ENCODE results near the gene CPXM1.

DNA sequence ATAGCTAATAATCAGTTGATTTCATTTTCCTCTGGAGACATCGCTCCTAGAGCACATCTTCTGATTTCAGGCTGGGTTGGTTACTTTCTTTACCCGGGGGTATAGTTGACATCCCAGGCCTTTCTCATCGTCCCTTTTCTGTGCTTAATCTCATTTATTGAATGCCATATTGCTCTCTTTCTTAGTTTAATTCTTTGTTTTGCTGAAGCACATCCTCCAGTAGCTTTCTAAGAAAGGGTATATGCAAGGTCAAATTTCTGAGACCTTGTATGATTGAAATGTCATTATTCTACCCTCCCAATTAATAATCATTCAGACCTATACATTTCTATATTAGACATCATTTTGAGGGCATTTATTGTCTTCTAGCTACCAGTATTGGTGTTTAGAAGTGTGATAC lies 11.8 kb upstream of the CPXM1 start:
- TF ChIP-seq, protein P1, sequence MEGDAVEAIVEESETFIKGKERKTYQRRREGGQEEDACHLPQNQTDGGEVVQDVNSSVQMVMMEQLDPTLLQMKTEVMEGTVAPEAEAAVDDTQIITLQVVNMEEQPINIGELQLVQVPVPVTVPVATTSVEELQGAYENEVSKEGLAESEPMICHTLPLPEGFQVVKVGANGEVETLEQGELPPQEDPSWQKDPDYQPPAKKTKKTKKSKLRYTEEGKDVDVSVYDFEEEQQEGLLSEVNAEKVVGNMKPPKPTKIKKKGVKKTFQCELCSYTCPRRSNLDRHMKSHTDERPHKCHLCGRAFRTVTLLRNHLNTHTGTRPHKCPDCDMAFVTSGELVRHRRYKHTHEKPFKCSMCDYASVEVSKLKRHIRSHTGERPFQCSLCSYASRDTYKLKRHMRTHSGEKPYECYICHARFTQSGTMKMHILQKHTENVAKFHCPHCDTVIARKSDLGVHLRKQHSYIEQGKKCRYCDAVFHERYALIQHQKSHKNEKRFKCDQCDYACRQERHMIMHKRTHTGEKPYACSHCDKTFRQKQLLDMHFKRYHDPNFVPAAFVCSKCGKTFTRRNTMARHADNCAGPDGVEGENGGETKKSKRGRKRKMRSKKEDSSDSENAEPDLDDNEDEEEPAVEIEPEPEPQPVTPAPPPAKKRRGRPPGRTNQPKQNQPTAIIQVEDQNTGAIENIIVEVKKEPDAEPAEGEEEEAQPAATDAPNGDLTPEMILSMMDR (IDR thresholded peaks at IDR 0.05): no peak
- no peak for TF ChIP-seq POLR2A (IDR thresholded peaks at IDR 0.05)
